Measurements from ENCODE around the gene FEZF2.

The FEZF2 gene

DNA sequence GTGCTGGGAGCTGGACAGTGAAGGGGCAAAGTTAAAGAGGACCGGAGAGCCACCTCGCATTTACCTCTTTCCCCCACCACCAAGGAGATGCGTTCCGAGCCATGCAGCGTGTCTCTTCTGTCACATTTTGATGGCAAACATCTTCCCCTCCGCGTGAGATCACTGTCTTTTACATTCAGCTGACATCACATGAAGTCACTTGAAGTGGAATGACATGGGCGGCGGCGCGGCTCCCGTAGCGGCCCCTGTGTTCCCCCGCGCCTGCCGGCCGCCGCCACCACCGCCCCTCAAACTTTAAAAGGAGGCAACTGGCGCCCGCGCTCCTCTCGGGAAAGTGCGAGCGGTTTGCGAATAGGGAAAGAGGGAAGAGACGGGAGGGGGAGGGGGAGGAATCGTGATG lies at the start of gene FEZF2:
TSS of gene FEZF2 (minus strand) at position 336 of the 400 bp plus-strand sequence. CDS start 682 bp downstream, outside the sequence.
- no peak for DNase-seq (ENCODE audit: low spot score)

DNA sequence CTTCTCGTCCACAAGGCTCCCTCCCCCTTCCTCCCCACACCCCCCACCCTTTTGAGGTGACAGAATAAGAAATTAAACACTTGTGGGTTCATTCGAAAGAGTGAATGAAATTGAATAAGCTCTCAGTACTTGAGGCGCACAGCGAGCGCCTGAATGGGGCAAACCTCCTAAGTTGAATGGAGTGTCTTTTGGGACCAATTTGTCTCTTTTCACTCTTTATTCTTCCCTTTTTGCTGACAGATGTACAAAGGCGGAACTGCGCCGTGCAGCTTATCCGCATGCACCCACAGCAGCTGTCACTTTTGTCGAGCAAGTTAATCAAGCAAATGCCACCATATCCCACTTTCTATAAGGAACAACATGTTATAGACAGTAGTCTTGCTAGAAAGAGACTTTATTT lies 47.9 kb upstream of the FEZF2 start:
- no peak for DNase-seq (ENCODE audit: low spot score)

DNA sequence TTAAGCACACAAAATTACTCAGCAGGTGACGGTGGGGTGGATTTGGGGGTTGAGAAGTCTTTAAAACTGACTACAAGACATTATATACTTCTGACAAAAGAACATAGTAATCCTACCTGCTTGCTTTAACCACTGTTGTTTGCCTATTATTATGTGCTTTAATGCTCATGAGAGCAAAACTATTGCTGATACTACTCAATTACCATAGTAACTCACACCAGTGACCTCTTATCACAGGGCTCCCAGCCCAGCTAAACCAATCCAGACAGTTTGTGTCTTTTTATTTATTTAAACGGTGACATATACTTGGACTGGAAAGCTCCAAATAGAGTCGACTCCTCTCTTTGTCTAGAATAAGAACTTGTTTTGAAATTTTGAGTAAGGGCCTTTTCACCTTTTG lies 42.8 kb upstream of the FEZF2 start:
- no peak for DNase-seq (ENCODE audit: low spot score)

DNA sequence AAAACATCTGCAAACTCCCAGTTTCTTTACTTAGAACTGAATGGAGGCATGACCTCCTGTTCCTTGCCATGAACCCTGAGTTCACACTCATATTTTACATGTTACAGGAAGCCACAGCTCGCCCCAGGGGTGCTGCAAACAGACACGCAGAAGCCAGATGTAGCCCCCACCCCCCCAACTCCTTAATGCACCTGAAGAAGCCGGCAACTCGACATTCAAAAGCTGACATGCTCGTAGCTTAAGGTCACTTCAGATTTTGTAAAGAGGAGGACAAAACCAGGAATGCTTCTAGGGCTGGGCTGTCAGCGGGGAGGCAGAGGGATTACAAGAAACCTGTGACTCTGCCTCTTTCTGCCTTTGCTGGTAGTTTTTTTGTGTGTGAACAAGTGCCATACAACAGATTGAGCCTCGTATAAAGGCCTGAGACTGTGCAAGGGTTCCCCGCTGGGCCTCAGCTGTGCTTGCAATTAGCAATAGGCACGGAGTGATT lies 42.0 kb upstream of the FEZF2 start:
- DNase-seq (ENCODE audit: low spot score) = peak; percentile 69

DNA sequence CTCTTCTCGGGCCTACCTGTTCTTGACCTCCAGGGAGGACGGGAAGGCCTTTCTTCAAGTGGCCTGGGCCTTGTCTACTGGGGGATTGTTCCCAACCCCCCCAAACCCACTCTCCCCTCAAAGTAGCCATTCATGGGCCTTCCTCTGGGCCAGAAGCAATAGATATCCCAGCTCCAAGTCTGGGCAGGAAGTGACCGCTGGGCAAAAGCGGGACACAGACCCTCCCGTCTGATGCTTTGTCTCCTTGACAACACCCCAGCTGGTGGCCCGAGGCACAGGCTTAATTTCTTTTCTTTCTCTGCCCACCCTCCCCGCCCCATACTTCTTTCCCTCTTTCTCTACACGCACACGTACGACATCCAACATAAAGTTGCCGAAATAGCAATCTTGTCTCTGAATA lies 41.4 kb upstream of the FEZF2 start:
- DNase-seq (ENCODE audit: low spot score) = peak; percentile 60

DNA sequence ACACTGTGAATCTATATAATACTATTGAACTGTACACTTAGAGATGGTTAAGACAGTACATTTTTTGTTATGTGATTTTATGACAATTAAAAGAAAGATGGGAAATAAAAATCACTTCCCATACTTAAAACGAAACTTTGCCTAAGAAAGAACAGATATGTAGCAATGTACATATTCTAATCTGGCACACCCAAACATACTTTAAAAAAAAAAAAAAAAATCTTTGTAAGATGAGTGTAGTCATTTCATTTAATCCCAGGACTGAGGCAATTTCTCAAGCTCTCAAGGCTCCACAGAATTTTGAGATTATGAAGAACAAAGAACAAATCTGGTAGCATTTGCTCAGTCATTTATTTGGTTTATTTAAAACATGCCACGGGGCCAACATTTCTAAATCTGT lies 40.3 kb upstream of the FEZF2 start:
- no peak for DNase-seq (ENCODE audit: low spot score)

DNA sequence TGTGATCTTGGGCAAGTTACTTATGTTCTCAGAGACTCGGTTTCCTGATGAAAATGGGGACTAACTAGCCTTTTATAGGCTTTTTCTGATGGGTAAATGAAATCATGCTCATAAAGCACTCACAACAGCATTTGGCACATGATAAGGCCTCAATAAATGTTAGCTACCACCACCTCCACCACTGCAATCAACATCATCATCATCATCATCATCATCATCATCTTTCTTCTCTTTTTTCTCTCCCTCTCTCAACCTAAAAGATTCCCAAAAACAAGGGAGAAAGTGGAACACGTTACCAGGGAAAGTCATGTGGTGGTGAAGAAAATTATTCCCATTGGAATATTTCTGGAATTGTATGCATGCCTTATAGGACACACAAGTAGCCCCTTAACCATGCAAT lies 33.6 kb upstream of the FEZF2 start:
- no peak for DNase-seq (ENCODE audit: low spot score)

DNA sequence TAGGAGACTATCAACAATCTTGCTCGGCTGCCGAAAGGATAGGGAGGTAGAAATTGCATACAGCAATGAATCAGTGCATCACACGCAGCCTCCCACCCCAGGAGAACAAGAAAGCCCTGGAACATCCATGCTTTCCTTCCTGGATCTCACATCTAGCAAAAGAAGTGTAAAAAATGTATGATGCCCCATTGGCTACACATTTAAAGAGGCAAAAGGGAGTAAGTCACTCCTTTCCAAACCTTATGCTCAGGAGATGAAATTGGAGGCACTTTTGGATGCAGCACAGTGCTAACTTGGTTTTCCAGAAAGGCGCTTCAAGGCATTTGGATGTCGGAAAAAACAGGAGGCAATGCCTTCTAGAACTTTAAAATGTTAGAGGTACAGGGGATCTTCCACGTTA lies 32.2 kb upstream of the FEZF2 start:
- no peak for DNase-seq (ENCODE audit: low spot score)

DNA sequence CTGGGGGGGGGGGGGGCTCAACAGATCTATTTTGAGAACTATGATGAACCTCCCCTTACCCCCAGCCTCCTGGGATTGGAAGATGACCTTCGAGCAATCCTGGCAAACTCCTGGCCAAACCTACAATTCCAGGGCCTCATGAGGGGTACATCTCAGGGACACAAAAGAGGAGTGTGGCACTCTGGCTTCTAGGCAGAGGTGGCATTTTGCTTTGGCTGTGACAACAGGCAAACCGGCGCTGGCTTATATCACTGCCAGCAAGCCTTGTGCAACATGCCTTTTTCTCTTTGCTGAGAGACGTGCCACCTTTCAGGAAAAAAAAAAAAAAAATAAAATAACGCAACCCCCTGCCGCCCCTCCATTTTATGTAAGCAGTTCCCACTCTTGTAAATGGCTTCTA lies 31.8 kb upstream of the FEZF2 start:
- DNase-seq (ENCODE audit: low spot score) = no peak

DNA sequence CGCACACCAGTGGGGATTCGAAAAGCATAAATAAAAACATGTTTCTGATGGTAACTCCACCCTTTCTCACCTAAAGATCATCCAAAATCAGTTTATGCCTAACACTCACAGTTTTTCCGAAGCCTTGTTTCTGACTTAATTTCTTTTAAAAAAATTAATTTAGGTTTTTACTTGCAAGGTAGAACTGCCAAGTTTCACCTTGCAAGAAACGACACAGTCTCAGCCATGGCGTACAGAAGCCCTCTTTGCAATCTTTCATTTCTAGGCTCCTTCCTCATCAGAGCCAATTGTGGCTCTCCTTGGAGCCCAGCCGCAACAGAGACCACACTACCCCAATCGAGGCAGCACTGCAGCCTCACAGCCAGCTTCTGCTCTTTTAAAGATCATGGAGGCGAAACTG lies 31.0 kb upstream of the FEZF2 start:
- DNase-seq (ENCODE audit: low spot score) = no peak

DNA sequence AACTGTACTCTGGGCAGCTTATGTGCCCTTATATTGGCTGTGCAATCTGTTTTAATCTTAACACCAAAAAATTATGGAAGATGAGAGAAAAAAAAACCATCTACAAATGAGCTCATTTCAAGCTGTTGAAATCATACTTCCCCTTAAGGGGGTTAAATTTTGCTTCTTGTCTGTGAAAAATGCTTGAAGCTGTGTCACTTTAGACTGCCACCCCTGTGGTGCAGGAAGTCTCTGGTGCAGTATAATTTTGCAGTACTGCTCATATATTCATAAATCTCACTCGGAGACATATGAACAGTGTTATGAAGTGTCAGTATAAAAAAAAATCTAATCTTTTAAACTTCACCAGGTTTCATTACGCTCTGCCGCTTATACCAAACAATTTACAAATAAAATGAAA lies 30.4 kb upstream of the FEZF2 start:
- DNase-seq (ENCODE audit: low spot score) = no peak

DNA sequence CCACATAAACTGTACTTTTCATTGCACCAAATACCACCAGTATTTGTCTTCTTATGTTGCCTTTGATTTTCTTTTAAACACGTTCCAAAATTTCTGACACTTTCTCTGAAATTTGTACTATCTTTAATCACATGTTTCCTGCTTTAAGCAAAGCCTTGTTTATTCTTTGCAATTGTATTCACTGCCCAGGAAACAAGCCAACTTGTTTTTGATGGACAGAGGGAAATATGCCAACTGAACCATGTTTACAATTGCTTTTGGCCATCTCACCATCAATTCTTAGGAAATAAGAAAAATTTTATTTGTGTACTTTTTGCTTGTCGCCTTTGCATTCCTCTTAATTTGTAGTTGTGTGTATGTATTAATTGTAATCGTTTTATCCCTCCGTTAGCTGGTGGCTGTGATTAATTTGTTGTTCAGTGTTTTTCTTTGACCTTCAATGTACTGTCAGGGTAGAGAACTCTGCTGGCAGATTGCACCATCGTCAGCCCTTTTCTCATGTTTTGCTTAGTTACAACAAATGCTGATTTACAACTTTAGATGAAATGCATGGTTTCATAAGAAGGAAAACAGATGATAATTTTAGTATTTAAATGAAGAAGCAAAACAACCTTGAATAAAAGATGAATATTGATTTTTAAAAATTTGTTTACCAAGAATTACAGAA lies 19.4 kb upstream of the FEZF2 start:
- DNase-seq (ENCODE audit: low spot score) = no peak

DNA sequence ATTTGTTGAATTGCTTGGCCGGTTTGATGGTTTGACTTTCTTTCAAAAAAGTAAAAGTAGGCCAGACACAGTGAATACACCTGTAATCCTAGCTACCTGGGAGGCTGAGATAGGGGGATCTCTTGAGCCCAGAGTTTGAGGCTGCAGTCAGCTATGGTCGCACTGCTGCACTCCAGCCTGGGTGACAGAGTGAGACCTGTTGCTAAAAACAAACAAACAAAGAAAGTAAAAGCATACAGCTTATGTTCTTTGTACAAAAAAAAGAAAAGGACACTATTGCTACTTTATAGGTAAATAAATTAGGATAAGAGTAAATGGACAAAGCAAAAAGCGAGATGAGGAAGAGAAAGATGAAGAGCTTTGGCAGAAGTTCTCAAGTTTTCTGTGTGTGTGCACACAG lies 13.9 kb upstream of the FEZF2 start:
- no peak for DNase-seq (ENCODE audit: low spot score)

DNA sequence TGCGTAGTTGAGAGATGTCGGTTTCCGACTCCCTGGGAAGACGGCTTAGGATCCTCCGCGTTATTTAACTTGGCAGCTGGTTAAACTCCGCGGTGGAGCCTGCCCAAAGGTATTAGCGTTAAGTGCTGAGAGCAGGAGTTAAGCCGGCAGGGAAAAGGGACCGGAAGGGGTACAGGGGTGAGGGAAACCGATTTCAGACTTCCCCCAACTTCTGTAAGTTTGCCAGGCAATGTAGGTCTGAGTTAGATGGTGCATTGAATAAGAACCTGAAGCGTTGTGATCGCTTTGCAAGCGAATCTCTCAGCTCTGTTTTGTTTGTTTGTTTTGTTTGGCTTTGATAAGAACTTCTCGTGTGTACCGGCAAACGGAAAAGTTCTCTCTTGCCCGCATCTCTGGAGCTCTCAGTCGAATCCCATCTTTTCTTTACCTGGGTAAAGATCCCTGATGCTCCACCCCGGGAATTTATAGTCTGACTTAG lies 6.0 kb upstream of the FEZF2 start:
- DNase-seq (ENCODE audit: low spot score) = no peak

DNA sequence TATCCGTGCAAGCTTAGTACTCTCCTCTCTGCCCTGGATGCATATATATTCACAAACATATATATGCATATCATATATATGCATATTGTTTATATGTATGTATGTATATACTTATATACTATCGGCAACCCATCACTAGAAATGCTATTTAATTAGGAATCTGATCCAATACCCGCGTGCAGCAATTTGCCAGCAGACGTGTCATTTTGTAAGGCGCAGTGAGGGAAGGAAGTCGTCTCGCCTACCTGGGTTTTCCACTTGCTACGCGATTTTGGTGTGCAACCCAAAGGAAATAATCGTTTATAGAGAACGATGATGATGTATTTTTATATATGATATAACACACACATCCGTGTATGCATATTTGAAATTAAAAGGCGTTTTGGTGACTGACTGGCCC lies 5.6 kb upstream of the FEZF2 start:
- DNase-seq (ENCODE audit: low spot score) = no peak

DNA sequence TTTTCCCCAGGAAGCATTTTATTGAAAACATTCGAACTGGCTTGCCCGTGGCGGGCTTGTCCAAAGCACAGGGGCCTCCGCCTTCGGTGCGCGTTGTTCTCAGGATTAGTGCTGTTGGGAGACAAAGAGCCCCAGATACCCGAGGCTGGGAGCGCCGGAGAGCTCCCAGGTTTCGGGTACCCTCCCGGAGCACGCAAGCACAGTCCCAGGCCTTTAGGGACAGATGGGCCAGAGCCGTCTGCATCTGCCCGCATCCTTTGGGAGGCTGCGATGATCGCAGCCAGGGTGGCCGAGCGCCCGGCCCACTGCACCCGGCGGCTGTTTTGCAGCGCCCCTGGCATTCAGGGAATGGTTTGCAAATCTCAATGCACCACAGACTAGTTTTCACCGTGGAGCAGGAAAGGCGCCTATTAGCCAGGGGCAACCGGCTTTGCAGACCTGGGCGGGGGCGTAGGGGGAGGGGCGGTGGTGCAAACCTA lies 5.0 kb upstream of the FEZF2 start:
- DNase-seq (ENCODE audit: low spot score) = peak; percentile 52

DNA sequence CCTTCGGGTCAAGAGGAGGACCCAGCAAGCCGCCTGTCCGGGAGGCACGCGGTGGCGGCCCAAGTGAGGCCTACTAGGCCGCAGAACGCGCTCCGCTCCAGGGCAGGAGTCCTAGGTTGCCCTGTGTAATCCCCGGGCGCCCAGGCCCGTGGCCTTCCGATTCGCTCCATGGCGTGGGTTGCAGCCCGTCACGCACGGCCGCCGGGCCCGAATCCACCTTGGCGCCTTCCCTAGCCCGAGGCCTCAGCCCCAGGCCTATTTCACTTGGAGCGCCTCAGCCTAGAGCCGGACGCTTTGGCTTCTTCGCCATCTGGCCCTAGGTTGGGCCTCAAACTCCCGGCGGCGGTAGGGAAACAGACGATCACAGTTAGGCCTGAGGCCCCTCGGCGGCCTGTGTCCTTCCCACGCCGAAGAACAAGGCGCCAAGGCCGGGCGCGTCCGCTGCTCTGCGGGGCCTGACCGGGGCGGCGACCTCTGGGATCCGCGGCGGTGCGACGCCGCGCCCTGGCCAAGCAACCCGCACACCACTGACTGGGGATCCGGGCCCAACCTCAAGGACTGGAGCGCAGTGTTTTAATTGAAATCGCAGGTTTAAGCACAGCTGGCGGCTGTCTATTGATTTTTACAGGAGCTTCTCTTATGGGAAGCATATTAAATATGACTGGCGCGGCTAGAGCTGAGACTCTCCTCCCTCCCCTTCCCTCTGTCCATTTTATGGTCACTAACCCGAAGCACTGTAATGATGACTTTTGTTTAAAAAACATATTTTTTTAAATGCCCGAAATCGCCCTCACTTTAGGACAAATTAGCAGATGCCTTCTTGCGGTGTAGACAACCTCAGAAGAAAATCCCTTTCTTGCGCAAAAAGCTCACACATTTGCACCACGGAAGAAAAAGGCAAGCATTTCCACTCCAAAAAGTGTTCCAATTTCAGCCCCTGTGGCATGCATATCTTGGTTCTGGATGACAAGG lies 3.8 kb upstream of the FEZF2 start:
- DNase-seq (ENCODE audit: low spot score) = no peak

DNA sequence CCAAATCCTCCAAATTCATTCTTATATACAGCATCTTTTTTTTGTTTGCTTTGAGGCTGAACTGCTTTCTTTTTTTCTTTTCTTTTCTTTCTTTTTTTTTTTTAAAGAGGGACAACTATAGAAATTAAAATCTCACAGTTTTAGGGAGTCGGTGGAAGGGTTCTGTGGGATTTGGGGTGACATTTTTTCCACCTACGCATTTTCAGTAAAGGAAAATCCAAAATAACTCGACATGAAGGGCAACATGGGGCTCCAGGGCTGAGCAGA lies 3.0 kb upstream of the FEZF2 start:
- no peak for DNase-seq (ENCODE audit: low spot score)

DNA sequence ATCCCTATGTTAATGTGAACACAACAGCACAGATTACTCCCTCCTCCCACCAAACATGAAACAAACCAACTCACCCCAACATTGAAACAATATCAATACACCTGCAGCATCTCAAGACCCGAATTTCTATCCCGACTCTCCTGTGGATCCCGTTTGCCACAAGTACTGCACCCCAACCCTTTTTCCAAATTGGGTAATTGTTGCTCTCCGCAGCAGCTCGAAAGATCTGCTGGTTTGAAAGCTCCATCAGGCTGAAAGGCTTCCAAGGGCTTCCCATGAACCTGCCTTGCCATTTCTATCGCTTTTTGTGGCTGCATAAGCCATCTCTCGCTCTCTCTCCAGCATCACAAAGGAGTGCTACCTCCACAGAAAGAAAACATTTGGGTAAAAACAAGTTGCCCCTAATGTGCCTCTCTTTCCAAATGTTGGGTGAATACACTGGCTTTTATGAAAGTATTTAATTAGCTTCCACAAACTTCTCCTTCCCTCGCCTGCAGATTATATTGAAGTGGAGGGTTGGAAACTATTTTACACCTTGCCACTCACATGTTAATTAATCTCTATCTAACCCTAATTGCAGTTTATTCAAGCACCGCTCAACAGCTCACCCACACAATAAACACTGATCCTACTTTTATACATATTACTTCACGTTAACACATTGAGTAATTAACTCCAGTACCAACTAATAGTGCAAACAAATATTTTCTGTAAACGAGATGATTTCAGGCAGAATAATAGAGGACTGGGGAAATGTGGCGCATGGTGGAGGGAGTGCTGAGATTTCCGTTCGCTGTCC lies 2.5 kb upstream of the FEZF2 start:
- no peak for DNase-seq (ENCODE audit: low spot score)

DNA sequence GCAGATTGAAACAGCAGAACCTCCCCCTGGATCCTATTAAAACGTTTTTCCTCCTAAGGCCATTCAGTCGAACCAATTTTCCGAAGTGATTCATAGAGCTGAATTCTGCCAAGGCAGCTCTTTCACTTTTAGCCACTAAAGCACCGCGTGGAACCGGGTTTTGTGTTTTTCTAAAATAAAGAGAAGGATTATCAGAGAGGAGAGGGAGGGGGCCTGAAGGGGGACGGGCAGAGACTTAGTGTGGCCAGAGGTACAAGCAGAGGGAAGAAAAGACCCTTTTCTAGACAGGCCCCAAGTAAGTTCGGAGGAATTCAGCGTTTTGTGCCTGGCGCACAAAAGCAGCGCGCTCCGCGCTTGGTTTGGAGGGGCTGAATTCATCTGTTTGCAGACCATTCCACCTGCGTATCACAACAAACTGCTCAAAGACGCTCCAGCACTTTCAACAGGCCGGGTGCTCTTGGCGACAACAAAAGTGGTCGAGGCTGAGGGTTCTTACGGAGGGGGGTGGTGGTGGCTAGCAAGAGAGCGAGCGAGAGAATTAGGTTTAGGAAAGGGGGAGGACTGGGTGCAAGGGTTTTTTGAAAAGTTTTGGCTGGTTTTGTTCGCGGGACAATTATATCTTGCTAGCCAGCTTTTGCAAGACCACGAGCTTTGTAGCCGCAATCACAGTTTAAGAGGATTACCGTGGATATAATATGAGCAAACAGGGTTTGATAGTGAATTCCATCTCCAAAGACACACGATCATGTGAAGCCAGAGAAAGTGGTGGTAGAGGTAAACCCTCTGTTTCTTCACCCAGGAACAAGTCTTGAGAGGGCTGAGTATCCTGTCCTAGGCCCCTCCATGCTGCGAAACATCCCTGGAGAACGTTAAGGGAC lies 1.2 kb upstream of the FEZF2 start:
- no peak for DNase-seq (ENCODE audit: low spot score)

DNA sequence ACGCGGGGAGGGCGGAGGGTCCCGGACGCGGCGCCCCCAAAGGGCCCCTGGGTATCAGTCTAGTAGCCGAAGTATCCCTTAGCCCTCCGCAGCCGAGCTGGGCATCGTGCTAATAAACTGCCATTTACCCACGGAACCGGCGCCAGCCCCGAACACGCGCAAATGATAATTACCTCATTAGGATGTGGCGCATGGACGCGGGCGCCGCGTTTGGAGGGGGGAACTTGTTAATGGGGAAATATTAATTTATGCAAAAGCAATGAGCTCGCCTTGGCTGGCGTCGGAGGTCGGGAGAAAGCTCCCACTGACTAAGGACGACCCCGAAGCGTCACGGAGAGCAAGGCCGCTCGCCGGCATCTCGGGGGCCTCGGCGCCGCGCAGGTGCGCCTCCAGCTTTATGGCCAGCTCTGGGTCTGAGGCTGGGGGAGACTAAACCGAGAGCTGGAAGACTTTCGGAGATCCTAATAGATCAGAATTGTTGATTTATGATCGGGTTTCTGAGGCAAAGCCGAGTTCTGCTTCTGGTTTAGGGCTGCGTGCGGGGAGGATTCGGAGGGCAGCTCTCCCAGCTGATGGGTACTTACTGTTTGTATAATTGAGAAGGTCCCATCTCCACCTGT lies 474 bp upstream of the FEZF2 start:
- DNase-seq (ENCODE audit: low spot score) = no peak
